GM23338 (cell line): ENCODE measurements around the gene PRR22. TPM values are rescaled to one million over a fixed set of nuclear protein-coding genes. Genes with fewer than 3 reads are reported as not detected.

Experiments used
- ATAC-seq: fragments of 200-7000 bp; cut with Tn5 transposase; 3 replicates; pipeline ENCODE4 v1.9.1; 2020
- DNase-seq: peaks from one replicate; pipeline ENCODE4 v3.0.0-alpha.2; 2015; ENCODE audit warnings: low spot score
- H2AFZ ChIP-seq: fragments of 200-600 bp; sonication (generic); 2 replicates; pipeline ENCODE4 v1.8.0; 2016; ENCODE audit warnings: antibody characterized with exemption, mild to moderate bottlenecking, moderate library complexity
- H3F3A ChIP-seq: fragments of 200-600 bp; sonication (generic); replicated peaks from 2 replicates; pipeline ENCODE4 v1.8.0; 2017; ENCODE audit warnings: antibody characterized with exemption, mixed run types, low read depth
- H3K27ac ChIP-seq: fragments of 200-600 bp; sonication (generic); 2 replicates; pipeline ENCODE4 v1.6.1; 2016; ENCODE audit warnings: low read depth
- H3K27me3 ChIP-seq: fragments of 200-600 bp; sonication (generic); 2 replicates; pipeline ENCODE4 v1.8.0; 2016; ENCODE audit warnings: mild to moderate bottlenecking, mixed run types, moderate library complexity; ENCODE audit not compliant: insufficient read depth
- H3K36me3 ChIP-seq: fragments of 200-600 bp; sonication (generic); 2 replicates; pipeline ENCODE4 v1.8.0; 2016; ENCODE audit warnings: mild to moderate bottlenecking; ENCODE audit not compliant: insufficient read depth
- H3K4me1 ChIP-seq: fragments of 200-600 bp; sonication (generic); 2 replicates; pipeline ENCODE4 v1.8.0; 2016; ENCODE audit warnings: mild to moderate bottlenecking, moderate library complexity; ENCODE audit not compliant: insufficient read depth
- H3K4me2 ChIP-seq: fragments of 200-600 bp; sonication (generic); 2 replicates; pipeline ENCODE4 v1.7.1; 2017; ENCODE audit warnings: mixed run types
- H3K4me3 ChIP-seq: fragments of 200-600 bp; sonication (generic); 2 replicates; pipeline ENCODE4 v1.6.1; 2016; ENCODE audit warnings: mixed run types
- H3K79me2 ChIP-seq: fragments of 200-600 bp; sonication (generic); replicated peaks from 2 replicates; pipeline ENCODE4 v1.8.0; 2017; ENCODE audit warnings: mild to moderate bottlenecking; ENCODE audit not compliant: insufficient read depth
- H3K9me2 ChIP-seq: fragments of 200-600 bp; sonication (generic); 2 replicates; pipeline ENCODE4 v1.8.0; 2017; ENCODE audit not compliant: insufficient read depth
- H4K20me1 ChIP-seq: fragments of 200-600 bp; sonication (generic); replicated peaks from 2 replicates; pipeline ENCODE4 v1.8.0; 2017; ENCODE audit warnings: mild to moderate bottlenecking; ENCODE audit not compliant: insufficient read depth
- H3K27ac Mint-ChIP-seq: 2 replicates; pipeline ENCODE4 v1.8.0; 2020; ENCODE audit warnings: inconsistent platforms, mild to moderate bottlenecking, moderate library complexity, mixed read lengths
- H3K27me3 Mint-ChIP-seq: 3 replicates; pipeline ENCODE4 v1.8.0; 2022; ENCODE audit warnings: low read depth, mild to moderate bottlenecking, moderate library complexity, mixed read lengths, inconsistent platforms; ENCODE audit not compliant: insufficient read depth, poor library complexity
- H3K36me3 Mint-ChIP-seq: 3 replicates; pipeline ENCODE4 v1.8.0; 2021; ENCODE audit warnings: low read depth, mild to moderate bottlenecking, inconsistent platforms, moderate library complexity, mixed read lengths
- H3K4me1 Mint-ChIP-seq: 3 replicates; pipeline ENCODE4 v1.8.0; 2020; ENCODE audit warnings: mild to moderate bottlenecking, inconsistent platforms, mixed read lengths
- H3K4me3 Mint-ChIP-seq: 3 replicates; pipeline ENCODE4 v1.8.0; 2021; ENCODE audit warnings: moderate library complexity, mild to moderate bottlenecking, inconsistent platforms, mixed read lengths
- H3K9me3 Mint-ChIP-seq: 3 replicates; pipeline ENCODE4 v1.8.0; 2020; ENCODE audit warnings: moderate library complexity, mild to moderate bottlenecking, inconsistent platforms, mixed read lengths
- CREB1 ChIP-seq: fragments of 250-450 bp; sonication (Bioruptor Pico); IDR thresholded peaks from 2 replicates; pipeline ENCODE4 v1.5.0; 2020; ENCODE audit warnings: low read depth, mild to moderate bottlenecking, moderate library complexity
- CTCF ChIP-seq, 2 experiments: fragments of 200-600 bp in 1 of 2; sonication (generic) in 1 of 2; conservative IDR thresholded peaks; 2 replicates each; pipeline versions ENCODE4 v1.5.1 to v1.6.1; 2016 to 2017; ENCODE audit warnings: antibody characterized with exemption in 2 of 2, low read depth in 2 of 2, mild to moderate bottlenecking in 2 of 2, moderate library complexity in 1 of 2
- ETS1 ChIP-seq: IDR thresholded peaks from 2 replicates; pipeline ENCODE4 v1.6.1; 2016; ENCODE audit warnings: antibody characterized with exemption
- EZH2 ChIP-seq: fragments of 200-600 bp; sonication (generic); IDR thresholded peaks from one replicate; pipeline ENCODE4 v1.8.0; 2017; ENCODE audit warnings: antibody characterized with exemption, mild to moderate bottlenecking, low read depth; ENCODE audit not compliant: unreplicated experiment
- EZH2phosphoT487 ChIP-seq: fragments of 200-600 bp; sonication (generic); IDR thresholded peaks from one replicate; pipeline ENCODE4 v1.8.1; 2018; ENCODE audit warnings: antibody characterized with exemption; ENCODE audit not compliant: unreplicated experiment
- JUNB ChIP-seq: IDR thresholded peaks from one replicate; pipeline ENCODE4 v1.6.1; 2016; ENCODE audit warnings: antibody characterized with exemption; ENCODE audit not compliant: unreplicated experiment
- NANOG ChIP-seq: IDR thresholded peaks from 2 replicates; pipeline ENCODE4 v1.6.1; 2016; ENCODE audit warnings: antibody characterized with exemption, borderline replicate concordance
- POLR2AphosphoS5 ChIP-seq: IDR thresholded peaks from 2 replicates; pipeline ENCODE4 v1.6.1; 2016; ENCODE audit warnings: antibody characterized with exemption, low read depth
- REST ChIP-seq: IDR thresholded peaks from one replicate; pipeline ENCODE4 v1.6.1; 2018; ENCODE audit warnings: antibody characterized with exemption; ENCODE audit not compliant: unreplicated experiment
- STAT1 ChIP-seq: IDR thresholded peaks from one replicate; pipeline ENCODE4 v1.6.1; 2016; ENCODE audit warnings: antibody characterized with exemption; ENCODE audit not compliant: unreplicated experiment
- ZNF114 ChIP-seq: fragments of 250-450 bp; sonication (Bioruptor Pico); IDR thresholded peaks from 2 replicates; pipeline ENCODE4 v1.5.0; 2020; ENCODE audit warnings: mild to moderate bottlenecking, moderate library complexity
- ZNF331 ChIP-seq: fragments of 250-450 bp; sonication (Bioruptor Pico); IDR thresholded peaks from 2 replicates; pipeline ENCODE4 v1.5.0; 2020; ENCODE audit warnings: low read depth, mild to moderate bottlenecking, moderate library complexity
- ZNF462 ChIP-seq: fragments of 250-450 bp; sonication (Bioruptor Pico); IDR thresholded peaks from 2 replicates; pipeline ENCODE4 v1.5.0; 2020; ENCODE audit warnings: mild to moderate bottlenecking, moderate library complexity
- polyA plus RNA-seq: library from polyadenylated mRNA; unstranded; fragments of >200 nt; fragmentation: Nextera tagmentation; extraction: Ambion mirVana; gene quantifications from 2 replicates; pipeline ENCODE4 v1.2.1, GENCODE V29; 2016
- total RNA-seq: library from RNA; depleted of rRNA; stranded (reverse); fragments of >200 nt; shearing (Covaris generic); gene quantifications from 2 replicates; pipeline ENCODE4 v1.2.3, GENCODE V29; 2014

PRR22 gene
- total and polyA plus RNA-seq, 2 experiments from 2014 or later = 1.0 to 1.2 TPM

GRCh38 chr19:5831159-5831558 lies 46.6 kb upstream of the PRR22 start:
- H3K27ac ChIP-seq = no peak overlapping the region
- no peaks in the 10 kb centered on the region for H3K79me2 ChIP-seq
- TF ChIP-seq ZNF114 (CRISPR knock-in tag) = no peak
- no peak for TF ChIP-seq EZH2phosphoT487
- TF ChIP-seq EZH2 = no peak
- no peak for TF ChIP-seq NANOG
- TF ChIP-seq ZNF331 (CRISPR knock-in tag) = no peak
- TF ChIP-seq POLR2AphosphoS5 = no peak
- no peak for TF ChIP-seq STAT1
- TF ChIP-seq CTCF (conservative IDR thresholded peaks at IDR 0.05; ENCODE audit: low read depth in 2 of 2) = no peak
- TF ChIP-seq ZNF462 = no peak
- TF ChIP-seq ETS1 = no peak
- TF ChIP-seq REST = no peak
- no peak for TF ChIP-seq CREB1
- TF ChIP-seq JUNB = no peak
- H3F3A ChIP-seq = no peaks in the 10 kb centered on the region
- no peak overlapping the region for H3K4me3 ChIP-seq
- Mint-ChIP-seq H3K4me1 (peaks cover 5% of the 10 kb centered on the region), H3K27me3 (peaks cover 22% of the 10 kb centered on the region), H3K4me3 (no peak overlapping the region), H3K9me3 (0 out of 3 replicates have a peak, but pooled peaks cover 2% of the 10 kb centered on the region), H3K27ac (no peak overlapping the region), H3K36me3 (no peaks in the 10 kb centered on the region)
- DNase-seq = no peak
- ATAC-seq = no peak
- no peaks in the 10 kb centered on the region for H3K36me3 ChIP-seq
- H2AFZ ChIP-seq = no peak overlapping the region
- H3K4me2 ChIP-seq = no peak overlapping the region
- H4K20me1 ChIP-seq = no peaks in the 10 kb centered on the region
- H3K27me3 ChIP-seq = no peaks in the 10 kb centered on the region
- peaks cover 4% of the 10 kb centered on the region; the same call in 1 of the 2 replicates for H3K4me1 ChIP-seq
- H3K9me2 ChIP-seq = no peaks in the 10 kb centered on the region
